ENCODE measurements around the gene AFAP1L2.

The AFAP1L2 gene

DNA sequence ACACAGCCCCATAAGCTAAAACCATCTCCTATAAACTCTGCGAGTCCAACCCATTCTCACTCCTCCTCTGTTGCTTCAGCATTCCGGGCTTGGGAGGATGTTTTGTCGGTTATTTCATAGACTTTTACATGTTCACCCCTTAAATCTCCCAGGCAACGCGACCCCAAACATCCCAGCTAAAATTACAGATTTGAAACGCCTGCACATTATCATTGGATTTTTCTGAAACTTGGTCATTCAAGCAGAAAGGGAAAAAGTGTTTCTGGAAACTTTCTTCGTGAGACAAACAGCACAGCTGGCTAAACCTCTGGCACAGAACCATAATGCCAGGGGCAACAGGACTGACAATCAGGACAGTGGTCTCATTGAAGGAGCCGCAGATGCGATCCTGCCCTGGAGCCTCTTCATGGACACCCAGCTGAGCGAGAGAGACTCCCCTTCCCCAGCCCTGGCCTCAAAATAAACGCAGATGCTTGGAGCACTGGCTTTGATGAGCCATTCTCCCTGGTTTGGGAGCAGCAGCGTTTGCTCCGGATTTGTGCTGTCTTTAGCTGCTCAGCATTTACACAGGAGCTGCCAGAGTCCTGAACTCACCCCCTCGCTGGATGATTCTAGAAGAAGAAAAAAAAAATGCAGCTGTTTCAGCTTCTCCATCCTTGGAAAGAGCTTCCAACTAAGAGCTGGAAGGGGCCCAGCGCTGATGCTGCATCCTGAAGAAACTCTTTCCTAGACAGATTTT, 30.1 kb downstream of the AFAP1L2 start:
- TF ChIP-seq, protein P1, sequence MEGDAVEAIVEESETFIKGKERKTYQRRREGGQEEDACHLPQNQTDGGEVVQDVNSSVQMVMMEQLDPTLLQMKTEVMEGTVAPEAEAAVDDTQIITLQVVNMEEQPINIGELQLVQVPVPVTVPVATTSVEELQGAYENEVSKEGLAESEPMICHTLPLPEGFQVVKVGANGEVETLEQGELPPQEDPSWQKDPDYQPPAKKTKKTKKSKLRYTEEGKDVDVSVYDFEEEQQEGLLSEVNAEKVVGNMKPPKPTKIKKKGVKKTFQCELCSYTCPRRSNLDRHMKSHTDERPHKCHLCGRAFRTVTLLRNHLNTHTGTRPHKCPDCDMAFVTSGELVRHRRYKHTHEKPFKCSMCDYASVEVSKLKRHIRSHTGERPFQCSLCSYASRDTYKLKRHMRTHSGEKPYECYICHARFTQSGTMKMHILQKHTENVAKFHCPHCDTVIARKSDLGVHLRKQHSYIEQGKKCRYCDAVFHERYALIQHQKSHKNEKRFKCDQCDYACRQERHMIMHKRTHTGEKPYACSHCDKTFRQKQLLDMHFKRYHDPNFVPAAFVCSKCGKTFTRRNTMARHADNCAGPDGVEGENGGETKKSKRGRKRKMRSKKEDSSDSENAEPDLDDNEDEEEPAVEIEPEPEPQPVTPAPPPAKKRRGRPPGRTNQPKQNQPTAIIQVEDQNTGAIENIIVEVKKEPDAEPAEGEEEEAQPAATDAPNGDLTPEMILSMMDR (IDR thresholded peaks at IDR 0.05; ENCODE audit: low read depth, low read length): no peak
- H3K4me3 ChIP-seq (replicated peaks in 1 of 2; ENCODE audit: low read depth in 2 of 2, low read length in 2 of 2): no peak overlapping the region
- DNase-seq (ENCODE audit: low read depth in 2 of 2): peak in 1 of 2 donors; percentile 71

DNA sequence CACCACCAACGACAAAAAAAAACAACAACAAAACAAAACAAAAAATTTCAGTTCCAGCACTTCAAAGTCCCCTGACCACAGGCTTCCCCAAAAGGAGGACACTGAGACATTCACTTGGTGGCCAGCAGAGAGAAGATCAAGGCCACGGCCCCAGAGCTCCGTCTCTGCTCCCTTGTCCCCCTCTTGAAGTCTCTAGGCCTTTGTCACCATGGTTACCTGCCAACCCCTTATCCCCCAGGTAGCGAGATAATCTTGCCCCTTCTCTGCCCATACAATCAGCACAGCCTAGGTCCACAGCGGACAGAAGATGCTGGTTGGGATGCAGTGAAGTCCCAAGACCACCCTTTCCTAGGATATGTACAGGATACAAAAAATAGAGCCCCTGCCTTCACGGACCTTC, 30.7 kb downstream of the AFAP1L2 start:
- H3K4me3 ChIP-seq (replicated peaks in 1 of 2; ENCODE audit: low read depth in 2 of 2, low read length in 2 of 2): no peak overlapping the region
- DNase-seq (ENCODE audit: low read depth in 2 of 2): no peak
- TF ChIP-seq, protein P1 (IDR thresholded peaks at IDR 0.05; ENCODE audit: low read depth, low read length): no peak

GRCh38 chr10:114372995-114373394, 31.3 kb downstream of the AFAP1L2 start:
- no peak overlapping the region for H3K4me3 ChIP-seq (replicated peaks in 1 of 2; ENCODE audit: low read depth in 2 of 2, low read length in 2 of 2)
- TF ChIP-seq, protein P1 (IDR thresholded peaks at IDR 0.05; ENCODE audit: low read depth, low read length): no peak
- no peak for DNase-seq (ENCODE audit: low read depth in 2 of 2)

GRCh38 chr10:114372179-114372578, 32.1 kb downstream of the AFAP1L2 start:
- no peak overlapping the region for H3K4me3 ChIP-seq (replicated peaks in 1 of 2; ENCODE audit: low read depth in 2 of 2, low read length in 2 of 2)
- TF ChIP-seq, protein P1 (IDR thresholded peaks at IDR 0.05; ENCODE audit: low read depth, low read length): no peak
- no peak for DNase-seq (ENCODE audit: low read depth in 2 of 2)

- DNase-seq (ENCODE audit: low read depth in 2 of 2): no peak
- TF ChIP-seq, protein P1 (IDR thresholded peaks at IDR 0.05; ENCODE audit: low read depth, low read length): no peak
- no peak overlapping the region for H3K4me3 ChIP-seq (replicated peaks in 1 of 2; ENCODE audit: low read depth in 2 of 2, low read length in 2 of 2)
These were observed 33.3 kb downstream of the AFAP1L2 start for GRCh38 chr10:114370966-114371365.

- DNase-seq (ENCODE audit: low read depth in 2 of 2): no peak
- TF ChIP-seq, protein P1 (IDR thresholded peaks at IDR 0.05; ENCODE audit: low read depth, low read length): no peak
- no peak overlapping the region for H3K4me3 ChIP-seq (replicated peaks in 1 of 2; ENCODE audit: low read depth in 2 of 2, low read length in 2 of 2)
These were observed 34.1 kb downstream of the AFAP1L2 start for GRCh38 chr10:114370199-114370598.

GRCh38 chr10:114368057-114368391, 36.3 kb downstream of the AFAP1L2 start:
- DNase-seq (ENCODE audit: low read depth in 2 of 2): no peak
- TF ChIP-seq, protein P1 (IDR thresholded peaks at IDR 0.05; ENCODE audit: low read depth, low read length): no peak
- H3K4me3 ChIP-seq (replicated peaks in 1 of 2; ENCODE audit: low read depth in 2 of 2, low read length in 2 of 2): no peak overlapping the region
